PFSK-1 (cell line): Measurements from ENCODE around the gene PGRMC2.

Experiments
- FOXP2 ChIP-seq: optimal IDR thresholded peaks from 2 replicates; pipeline ENCODE3; 2011; ENCODE audit warnings: borderline replicate concordance, control low read depth, inconsistent platforms; ENCODE audit not compliant: insufficient read depth; ENCODE audit errors: extremely low read length, extremely low read depth
- POLR2AphosphoS5 ChIP-seq: IDR thresholded peaks from 2 replicates; pipeline ENCODE4 v1.6.1; 2012; ENCODE audit warnings: low read depth, mild to moderate bottlenecking, control low read depth, low read length, moderate library complexity
- REST ChIP-seq, 2 experiments: IDR thresholded peaks; 2 replicates each; pipeline versions ENCODE4 v1.6.1 to v1.8.0; 2011 to 2012; ENCODE audit warnings: low read depth in 2 of 2, low read length in 2 of 2, control low read depth in 1 of 2, inconsistent platforms in 1 of 2, mild to moderate bottlenecking in 1 of 2, moderate library complexity in 1 of 2; ENCODE audit not compliant: insufficient read depth in 1 of 2
- SIN3A ChIP-seq: IDR thresholded peaks from 2 replicates; pipeline ENCODE4 v1.6.1; 2012; ENCODE audit warnings: mild to moderate bottlenecking, low read length, moderate library complexity, borderline replicate concordance; ENCODE audit not compliant: insufficient read depth
- TAF1 ChIP-seq: IDR thresholded peaks from 2 replicates; pipeline ENCODE4 v1.6.1; 2012; ENCODE audit warnings: low read length, control low read depth, borderline replicate concordance; ENCODE audit not compliant: insufficient read depth

DNA sequence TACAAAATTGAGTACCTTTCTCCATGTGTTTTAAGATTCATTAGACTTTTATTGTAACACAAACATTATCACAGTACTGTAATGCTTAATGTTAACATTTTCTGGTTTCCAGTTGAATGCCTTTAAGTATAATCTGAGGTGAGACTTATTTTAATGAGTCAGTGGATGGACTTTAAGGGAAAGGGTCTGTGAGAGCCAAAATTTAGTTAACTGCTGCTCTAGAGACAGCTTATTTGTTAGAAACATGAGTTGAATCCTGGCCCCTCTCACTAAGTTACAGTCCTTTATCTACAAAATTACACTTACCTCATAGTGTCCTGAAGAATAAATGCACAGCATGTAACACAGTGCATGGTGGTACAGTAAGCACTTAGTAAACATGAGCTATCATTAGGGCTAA is 66.0 kb downstream of the PGRMC2 start:
- TF ChIP-seq POLR2AphosphoS5 (no peak), TAF1 (no peak), SIN3A (no peak), REST (IDR thresholded peaks at IDR 0.05; ENCODE audit: insufficient read depth in 1 of 2, low read depth in 2 of 2, low read length in 2 of 2) (no peak), FOXP2 (no peak)
